Sigmoid colon (tissue), 7 donors: Measurements from ENCODE around the gene SLC7A7. TPM values are rescaled to one million over a fixed set of nuclear protein-coding genes. Genes with fewer than 3 reads are reported as not detected.
"Not testable (repeated sequence)": the region's sequence is repeated elsewhere in the genome, so short reads cannot be mapped to it uniquely, and the experiment has no call there.

ENCODE experiments used
- DNase-seq: peaks from one replicate; pipeline ENCODE4 v3.0.0-alpha.2; 2019
- H3K27ac ChIP-seq, 4 donors: fragments of 200-600 bp; sonication (generic); one replicate each; pipeline ENCODE4 v1.5.1; 2016 to 2019; ENCODE audit warnings: mild to moderate bottlenecking in 1 of 4
- H3K27me3 ChIP-seq, 3 donors: fragments of 200-600 bp; sonication (generic); one replicate each; pipeline ENCODE4 v1.5.1; 2019; ENCODE audit warnings: mild to moderate bottlenecking in 1 of 3
- H3K36me3 ChIP-seq, 4 donors: fragments of 200-600 bp; sonication (generic); one replicate each; pipeline ENCODE4 v1.5.1; 2016 to 2019
- H3K4me1 ChIP-seq, 4 donors: fragments of 200-600 bp; sonication (generic); one replicate each; pipeline ENCODE4 v1.5.1; 2017 to 2019
- H3K4me3 ChIP-seq, 4 donors: fragments of 200-600 bp; sonication (generic); one replicate each; pipeline ENCODE4 v1.5.1; 2017 to 2019; ENCODE audit warnings: mild to moderate bottlenecking in 2 of 4, moderate library complexity in 1 of 4
- H3K9me3 ChIP-seq, 4 donors: fragments of 200-600 bp in 3 of 4; sonication (generic) in 3 of 4; one replicate each; pipeline versions ENCODE4 v1.5.1 to v1.6.1; 2013 to 2019
- CTCF ChIP-seq, 4 experiments: fragments of 450-650 bp in 3 of 4; fragments of 200-600 bp in 1 of 4; IDR thresholded peaks; one replicate each; pipeline ENCODE4 v1.5.1; 2016 to 2019; ENCODE audit warnings: antibody characterized with exemption in 4 of 4, mild to moderate bottlenecking in 3 of 4, moderate library complexity in 2 of 4
- EP300 ChIP-seq, 4 donors: sonication (generic); formaldehyde crosslinking; IDR thresholded peaks; one replicate each; pipeline ENCODE4 v1.6.1; 2017; ENCODE audit warnings: antibody characterized with exemption in 4 of 4
- POLR2A ChIP-seq, 2 donors: fragments of 450-650 bp; IDR thresholded peaks; one replicate each; pipeline ENCODE4 v1.6.1; 2016; ENCODE audit warnings: antibody characterized with exemption in 2 of 2, mild to moderate bottlenecking in 2 of 2, moderate library complexity in 2 of 2
- POLR2AphosphoS5 ChIP-seq, 4 donors: sonication (generic); formaldehyde crosslinking; IDR thresholded peaks; one replicate each; pipeline ENCODE4 v1.6.1; 2017; ENCODE audit warnings: antibody characterized with exemption in 4 of 4
- WGBS, 2 donors: extraction: QIAGEN DNeasy Blood & Tissue Kit; methylation state at CpG; one replicate each; pipeline ENCODE4 v1.1.7; 2013; 5-methylcytosine and 5-hydroxymethylcytosine counted together
- intact Hi-C: fragments of 100-400 bp; cut with DNase I; formaldehyde crosslinking; loops from one replicate; pipeline ENCODE4 v1.15.1; 2023
- polyA plus RNA-seq, 3 donors: library from polyadenylated mRNA; stranded (reverse); fragments of 200-250 nt; gene quantifications; one replicate each; pipeline ENCODE4 v1.2.3, GENCODE V29; 2013
- total RNA-seq, 4 donors: library from RNA; depleted of rRNA; stranded (reverse); fragments of >200 nt; gene quantifications; one replicate each; pipeline ENCODE4 v1.1.0, GENCODE V29; 2016
- donor health status: healthy with polysubstance abuse.
- donor health status: Bipolar disorder and iron deficiency.
- donor health status: healthy.

The SLC7A7 gene
- total and polyA plus RNA-seq, 7 donors, result 15.6 to 23.5 (median 16.4) TPM

- 38 to 59% methylated on average over 2 of the region's 2 CpGs for WGBS, 2 donors
- Histone ChIP-seq H3K4me3 (no peak overlapping the region), H3K27me3 (no peaks in the 10 kb centered on the region), H3K9me3 (no peaks in the 10 kb centered on the region), H3K4me1 (no peaks in the 10 kb centered on the region), H3K27ac (no peak overlapping the region), H3K36me3 (no peaks in the 10 kb centered on the region)
- intact Hi-C loops, result no loop called here
- no peak for TF ChIP-seq POLR2A (IDR thresholded peaks at IDR 0.05)
- TF ChIP-seq EP300 (IDR thresholded peaks at IDR 0.05), result no peak
- no peak for TF ChIP-seq POLR2AphosphoS5 (IDR thresholded peaks at IDR 0.05)
- no peak for TF ChIP-seq CTCF (IDR thresholded peaks at IDR 0.05)
- DNase-seq, result no peak
Observed at GRCh38 chr14:22811722-22812121, 3.5 kb downstream of the SLC7A7 start.

GRCh38 chr14:22808388-22809209 lies 6.6 kb downstream of the SLC7A7 start:
- WGBS, 2 donors, result 88 to 94% methylated on average over 5 of the region's 5 CpGs
- H3K4me1 ChIP-seq, result no peaks in the 10 kb centered on the region
- DNase-seq, result no peak

GRCh38 chr14:22807432-22808087 lies 7.7 kb downstream of the SLC7A7 start:
- no peak for TF ChIP-seq EP300 (IDR thresholded peaks at IDR 0.05)
- TF ChIP-seq POLR2A (IDR thresholded peaks at IDR 0.05), result no peak
- TF ChIP-seq POLR2AphosphoS5 (IDR thresholded peaks at IDR 0.05), result no peak
- no peak for TF ChIP-seq CTCF (IDR thresholded peaks at IDR 0.05)
- intact Hi-C loops, result no loop called here
- no peaks in the 10 kb centered on the region for H3K36me3 ChIP-seq
- 77 to 80% methylated on average over 13 of the region's 13 CpGs for whole genome bisulfite sequencing, 2 donors
- H3K9me3 ChIP-seq, result no peaks in the 10 kb centered on the region
- H3K4me3 ChIP-seq, result no peak overlapping the region
- no peak overlapping the region for H3K27ac ChIP-seq
- H3K27me3 ChIP-seq, result no peaks in the 10 kb centered on the region
- no peaks in the 10 kb centered on the region for H3K4me1 ChIP-seq
- no peak for DNase-seq

More at GRCh38 chr14:22808388-22809209, 6.6 kb downstream of the SLC7A7 start:
- Histone ChIP-seq H3K27ac (no peak overlapping the region), H3K9me3 (no peaks in the 10 kb centered on the region), H3K27me3 (no peaks in the 10 kb centered on the region), H3K4me3 (no peak overlapping the region), H3K36me3 (no peaks in the 10 kb centered on the region)
- intact Hi-C loops, result no loop called here
- TF ChIP-seq POLR2A (IDR thresholded peaks at IDR 0.05) (no peak), EP300 (IDR thresholded peaks at IDR 0.05) (no peak), POLR2AphosphoS5 (IDR thresholded peaks at IDR 0.05) (no peak), CTCF (IDR thresholded peaks at IDR 0.05) (no peak)

GRCh38 chr14:22805235-22805634 lies 10.0 kb downstream of the SLC7A7 start:
- H3K4me3 ChIP-seq, H3K36me3 ChIP-seq, H3K27me3 ChIP-seq, intact Hi-C loops, H3K9me3 ChIP-seq, H3K4me1 ChIP-seq, DNase-seq, H3K27ac ChIP-seq: not testable (repeated sequence)
- WGBS, 2 donors, result 85 to 86% methylated on average over 4 of the region's 4 CpGs

- Histone ChIP-seq H3K4me1 (no peaks in the 10 kb centered on the region), H3K27me3 (no peaks in the 10 kb centered on the region), H3K9me3 (no peaks in the 10 kb centered on the region), H3K4me3 (no peak overlapping the region), H3K27ac (no peak overlapping the region), H3K36me3 (no peaks in the 10 kb centered on the region)
- intact Hi-C loops, result no loop called here
- DNase-seq, result no peak
- TF ChIP-seq CTCF (IDR thresholded peaks at IDR 0.05) (no peak), EP300 (IDR thresholded peaks at IDR 0.05) (no peak), POLR2AphosphoS5 (IDR thresholded peaks at IDR 0.05) (no peak), POLR2A (IDR thresholded peaks at IDR 0.05) (no peak)
- WGBS, 2 donors, result 77 to 82% methylated on average over 3 of the region's 3 CpGs
Observed at GRCh38 chr14:22803687-22803974, 11.6 kb downstream of the SLC7A7 start.
